Osteocyte (in vitro differentiated cells): Measurements from ENCODE around the gene HDAC9. TPM values are rescaled to one million over a fixed set of nuclear protein-coding genes. Genes with fewer than 3 reads are reported as not detected.

Experiments
- DNase-seq: peaks from one replicate; pipeline ENCODE4 v3.0.0; 2021; ENCODE audit warnings: mixed read lengths; ENCODE audit not compliant: unreplicated experiment; ENCODE audit errors: extremely low spot score
- H3K27ac Mint-ChIP-seq: one replicate; pipeline ENCODE4 v1.8.0; 2021; ENCODE audit warnings: mild to moderate bottlenecking, mixed read lengths; ENCODE audit not compliant: unreplicated experiment
- H3K27me3 Mint-ChIP-seq: one replicate; pipeline ENCODE4 v1.8.0; 2021; ENCODE audit warnings: mixed read lengths; ENCODE audit not compliant: unreplicated experiment
- H3K36me3 Mint-ChIP-seq: one replicate; pipeline ENCODE4 v1.8.0; 2021; ENCODE audit warnings: mixed read lengths; ENCODE audit not compliant: unreplicated experiment
- H3K4me1 Mint-ChIP-seq: one replicate; pipeline ENCODE4 v1.8.0; 2021; ENCODE audit warnings: mixed read lengths; ENCODE audit not compliant: unreplicated experiment
- H3K4me3 Mint-ChIP-seq: one replicate; pipeline ENCODE4 v1.8.0; 2021; ENCODE audit warnings: mild to moderate bottlenecking, moderate library complexity, mixed read lengths; ENCODE audit not compliant: unreplicated experiment
- H3K9me3 Mint-ChIP-seq: one replicate; pipeline ENCODE4 v1.8.0; 2021; ENCODE audit warnings: mixed read lengths; ENCODE audit not compliant: unreplicated experiment
- total RNA-seq: library from RNA; stranded (reverse); gene quantifications from 2 replicates; pipeline ENCODE4 v1.2.1, GENCODE V29; 2021
- TF ChIP-seq, protein P1 (sequence below): fragments of 200-600 bp; sonication (generic); IDR thresholded peaks from 2 replicates; pipeline ENCODE4 v1.5.0; 2021; ENCODE audit warnings: antibody characterized with exemption, mild to moderate bottlenecking, moderate library complexity

Gene HDAC9
- total RNA-seq, 1 donor from 2014 or later = 0.81 TPM

DNA sequence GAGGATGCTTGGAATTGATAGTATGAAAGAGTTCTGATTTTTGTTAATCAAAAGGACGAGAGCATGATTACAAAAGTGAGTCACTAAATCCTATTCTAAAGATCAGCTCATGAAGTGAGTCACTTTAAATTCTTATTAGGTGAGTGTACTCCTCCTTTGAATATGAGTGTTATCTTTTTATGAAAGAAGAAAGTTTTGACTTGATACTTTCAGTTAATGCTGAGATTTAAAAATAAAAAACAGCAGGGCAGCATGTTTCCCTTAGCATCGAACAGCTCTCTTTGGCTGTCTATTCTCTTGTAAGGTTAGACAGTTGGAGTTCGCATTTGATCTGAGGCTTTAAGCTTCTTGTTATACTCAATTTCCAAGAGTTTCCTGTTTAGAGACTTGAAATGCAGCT, 399.9 kb downstream of the HDAC9 start:
- Mint-ChIP-seq H3K27me3 (no peaks in the 10 kb centered on the region), H3K27ac (no peak overlapping the region), H3K9me3 (no peaks in the 10 kb centered on the region), H3K36me3 (no peaks in the 10 kb centered on the region), H3K4me3 (no peak overlapping the region), H3K4me1 (peaks cover 11% of the 10 kb centered on the region)
- TF ChIP-seq, protein P1, sequence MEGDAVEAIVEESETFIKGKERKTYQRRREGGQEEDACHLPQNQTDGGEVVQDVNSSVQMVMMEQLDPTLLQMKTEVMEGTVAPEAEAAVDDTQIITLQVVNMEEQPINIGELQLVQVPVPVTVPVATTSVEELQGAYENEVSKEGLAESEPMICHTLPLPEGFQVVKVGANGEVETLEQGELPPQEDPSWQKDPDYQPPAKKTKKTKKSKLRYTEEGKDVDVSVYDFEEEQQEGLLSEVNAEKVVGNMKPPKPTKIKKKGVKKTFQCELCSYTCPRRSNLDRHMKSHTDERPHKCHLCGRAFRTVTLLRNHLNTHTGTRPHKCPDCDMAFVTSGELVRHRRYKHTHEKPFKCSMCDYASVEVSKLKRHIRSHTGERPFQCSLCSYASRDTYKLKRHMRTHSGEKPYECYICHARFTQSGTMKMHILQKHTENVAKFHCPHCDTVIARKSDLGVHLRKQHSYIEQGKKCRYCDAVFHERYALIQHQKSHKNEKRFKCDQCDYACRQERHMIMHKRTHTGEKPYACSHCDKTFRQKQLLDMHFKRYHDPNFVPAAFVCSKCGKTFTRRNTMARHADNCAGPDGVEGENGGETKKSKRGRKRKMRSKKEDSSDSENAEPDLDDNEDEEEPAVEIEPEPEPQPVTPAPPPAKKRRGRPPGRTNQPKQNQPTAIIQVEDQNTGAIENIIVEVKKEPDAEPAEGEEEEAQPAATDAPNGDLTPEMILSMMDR = no peak
- no peak for DNase-seq

DNA sequence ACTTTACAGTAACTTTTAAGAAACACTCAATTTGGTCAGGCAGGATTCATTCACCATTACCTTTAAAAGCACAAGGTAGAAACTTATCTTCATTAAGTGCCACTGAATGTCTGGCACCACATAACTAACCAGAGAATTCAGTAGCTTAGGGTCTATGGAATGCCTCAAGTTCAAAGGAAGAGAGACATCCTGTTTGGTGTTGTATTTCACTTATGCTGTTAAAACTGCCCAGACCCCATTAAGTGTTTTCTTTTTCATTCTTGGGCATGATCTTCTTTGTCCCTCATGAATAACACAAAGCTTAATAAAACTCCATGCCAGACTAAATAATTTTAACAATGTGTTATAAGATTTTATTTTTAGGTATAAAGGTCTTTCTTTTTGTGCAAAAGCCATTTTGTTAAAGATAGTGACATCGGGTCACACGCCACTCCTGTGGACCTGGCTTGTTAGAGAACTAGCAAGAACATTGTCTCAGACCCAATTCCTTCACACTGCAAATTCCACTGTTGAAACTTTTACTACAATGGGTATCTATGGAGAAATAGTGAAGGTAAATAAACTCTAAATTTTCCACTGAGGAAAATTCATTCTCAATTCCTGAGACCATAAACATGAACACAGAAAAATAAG, 400.9 kb downstream of the HDAC9 start:
- no peak overlapping the region for H3K27ac Mint-ChIP-seq
- TF ChIP-seq, protein P1 = no peak
- no peaks in the 10 kb centered on the region for H3K27me3 Mint-ChIP-seq

DNA sequence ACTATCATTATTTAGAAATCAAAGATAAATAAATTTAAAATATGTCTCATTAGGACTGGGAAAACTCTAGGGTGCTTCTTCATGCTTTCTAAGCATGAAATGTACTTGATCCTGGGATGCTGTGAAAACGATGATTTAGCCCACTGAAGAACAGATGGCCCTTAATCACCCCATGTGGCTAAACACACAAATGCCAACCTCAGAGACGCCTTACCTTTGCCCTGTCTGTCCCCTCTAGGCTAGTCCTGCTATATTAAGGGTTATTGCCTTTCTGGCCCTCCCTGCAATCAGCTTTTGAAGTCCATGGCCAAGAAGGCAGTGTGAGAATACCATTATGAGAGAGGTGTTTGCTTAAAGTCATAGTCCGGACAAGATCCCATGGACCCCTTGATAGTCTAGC, 404.7 kb downstream of the HDAC9 start:
- no peak for DNase-seq
- Mint-ChIP-seq H3K9me3 (no peaks in the 10 kb centered on the region), H3K27ac (no peak overlapping the region), H3K27me3 (no peaks in the 10 kb centered on the region), H3K36me3 (no peaks in the 10 kb centered on the region), H3K4me3 (no peak overlapping the region), H3K4me1 (peaks cover 21% of the 10 kb centered on the region)
- TF ChIP-seq, protein P1 = no peak

More for the DNA sequence above, 400.9 kb downstream of the HDAC9 start:
- peaks cover 14% of the 10 kb centered on the region for H3K4me1 Mint-ChIP-seq
- DNase-seq = no peak
- H3K9me3 Mint-ChIP-seq = no peaks in the 10 kb centered on the region
- no peak overlapping the region for H3K4me3 Mint-ChIP-seq
- H3K36me3 Mint-ChIP-seq = no peaks in the 10 kb centered on the region

DNA sequence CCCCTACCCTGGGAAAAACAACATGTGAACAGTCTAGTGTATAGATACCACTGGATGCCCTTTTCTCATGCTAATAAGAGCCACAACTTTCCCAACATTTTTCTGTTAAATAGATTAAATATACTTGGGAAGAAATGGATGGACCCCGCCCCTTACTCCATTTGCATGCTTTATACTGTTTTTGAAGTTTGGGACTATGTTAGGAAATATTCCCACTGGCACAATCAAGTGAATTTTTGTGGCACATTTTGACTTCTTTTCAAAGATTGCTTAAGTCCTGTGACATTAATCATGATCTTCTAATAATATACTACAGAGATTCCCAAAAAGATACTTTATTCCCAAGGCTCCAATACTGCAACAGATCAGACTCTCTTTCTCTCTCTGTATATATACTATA, 405.3 kb downstream of the HDAC9 start:
- Mint-ChIP-seq H3K27me3 (no peaks in the 10 kb centered on the region), H3K27ac (no peak overlapping the region), H3K9me3 (no peaks in the 10 kb centered on the region), H3K4me1 (peaks cover 21% of the 10 kb centered on the region), H3K4me3 (no peak overlapping the region), H3K36me3 (no peaks in the 10 kb centered on the region)
- DNase-seq = no peak
- TF ChIP-seq, protein P1 = no peak

DNA sequence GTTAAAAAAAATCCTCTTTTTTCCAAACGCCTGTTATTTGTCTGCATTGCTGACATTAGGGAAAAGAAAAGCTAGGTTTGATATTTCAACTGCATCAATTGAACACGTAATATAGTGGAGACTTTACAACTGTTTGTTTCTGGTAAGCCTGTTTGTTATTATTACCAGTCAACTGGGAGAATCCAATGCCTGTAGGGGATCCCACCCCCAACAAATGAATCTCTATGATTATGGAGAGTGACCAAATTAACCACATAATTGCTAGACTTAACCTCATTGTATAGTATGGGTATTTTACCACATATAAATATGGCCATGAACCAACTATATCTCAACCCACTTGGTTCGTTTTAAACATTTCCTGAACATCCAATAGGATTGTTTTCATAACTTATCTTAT, 405.8 kb downstream of the HDAC9 start:
- no peaks in the 10 kb centered on the region for H3K36me3 Mint-ChIP-seq

More for the DNA sequence above, 405.8 kb downstream of the HDAC9 start:
- TF ChIP-seq, protein P1 = no peak
- Mint-ChIP-seq H3K9me3 (no peaks in the 10 kb centered on the region), H3K27ac (no peak overlapping the region), H3K4me3 (no peak overlapping the region), H3K27me3 (no peaks in the 10 kb centered on the region), H3K4me1 (peaks cover 21% of the 10 kb centered on the region)
- no peak for DNase-seq
